Glutamatergic neuron (in vitro differentiated cells): ENCODE results near the gene NASP. TPM values are rescaled to one million over a fixed set of nuclear protein-coding genes. Genes with fewer than 3 reads are reported as not detected.
A peak's percentile ranks its signal among the peaks of the same experiment; 100 is the strongest.

Experiments used
- DNase-seq: peaks from one replicate; pipeline ENCODE4 v3.0.0; 2022
- H3K27ac Mint-ChIP-seq: one replicate; pipeline ENCODE4 v1.8.0; 2020; ENCODE audit warnings: mild to moderate bottlenecking, mixed read lengths, inconsistent platforms; ENCODE audit not compliant: unreplicated experiment
- H3K27me3 Mint-ChIP-seq: one replicate; pipeline ENCODE4 v1.8.0; 2020; ENCODE audit warnings: mild to moderate bottlenecking, moderate library complexity, mixed read lengths, inconsistent platforms; ENCODE audit not compliant: unreplicated experiment
- H3K36me3 Mint-ChIP-seq: one replicate; pipeline ENCODE4 v1.8.0; 2020; ENCODE audit warnings: mild to moderate bottlenecking, mixed read lengths, inconsistent platforms; ENCODE audit not compliant: unreplicated experiment
- H3K4me1 Mint-ChIP-seq: one replicate; pipeline ENCODE4 v1.8.0; 2020; ENCODE audit warnings: mild to moderate bottlenecking, low read depth, mixed read lengths, inconsistent platforms; ENCODE audit not compliant: unreplicated experiment
- H3K4me3 Mint-ChIP-seq: one replicate; pipeline ENCODE4 v1.8.0; 2020; ENCODE audit warnings: mild to moderate bottlenecking, mixed read lengths, inconsistent platforms; ENCODE audit not compliant: unreplicated experiment
- H3K9me3 Mint-ChIP-seq: one replicate; pipeline ENCODE4 v1.8.0; 2020; ENCODE audit warnings: mild to moderate bottlenecking, moderate library complexity, mixed read lengths, inconsistent platforms; ENCODE audit not compliant: unreplicated experiment
- CTCF ChIP-seq: fragments of 200-600 bp; sonication (generic); IDR thresholded peaks from one replicate; pipeline ENCODE4 v1.5.0; 2021; ENCODE audit not compliant: partially characterized antibody, unreplicated experiment
- long read RNA-seq: library from polyadenylated mRNA; unstranded; transcript quantifications from one replicate; pipeline ENCODE4 v2.0.0, GENCODE V29; 2020; ENCODE audit not compliant: unreplicated experiment
- total RNA-seq: library from RNA; stranded (reverse); fragmentation: NEBNext Ultra II Directional; extraction: Animal tissue kit (Norgen Biotek cat#: 25700); gene quantifications from one replicate; pipeline ENCODE4 v1.2.1, GENCODE V29; 2021; ENCODE audit not compliant: unreplicated experiment

NASP gene, protein sequence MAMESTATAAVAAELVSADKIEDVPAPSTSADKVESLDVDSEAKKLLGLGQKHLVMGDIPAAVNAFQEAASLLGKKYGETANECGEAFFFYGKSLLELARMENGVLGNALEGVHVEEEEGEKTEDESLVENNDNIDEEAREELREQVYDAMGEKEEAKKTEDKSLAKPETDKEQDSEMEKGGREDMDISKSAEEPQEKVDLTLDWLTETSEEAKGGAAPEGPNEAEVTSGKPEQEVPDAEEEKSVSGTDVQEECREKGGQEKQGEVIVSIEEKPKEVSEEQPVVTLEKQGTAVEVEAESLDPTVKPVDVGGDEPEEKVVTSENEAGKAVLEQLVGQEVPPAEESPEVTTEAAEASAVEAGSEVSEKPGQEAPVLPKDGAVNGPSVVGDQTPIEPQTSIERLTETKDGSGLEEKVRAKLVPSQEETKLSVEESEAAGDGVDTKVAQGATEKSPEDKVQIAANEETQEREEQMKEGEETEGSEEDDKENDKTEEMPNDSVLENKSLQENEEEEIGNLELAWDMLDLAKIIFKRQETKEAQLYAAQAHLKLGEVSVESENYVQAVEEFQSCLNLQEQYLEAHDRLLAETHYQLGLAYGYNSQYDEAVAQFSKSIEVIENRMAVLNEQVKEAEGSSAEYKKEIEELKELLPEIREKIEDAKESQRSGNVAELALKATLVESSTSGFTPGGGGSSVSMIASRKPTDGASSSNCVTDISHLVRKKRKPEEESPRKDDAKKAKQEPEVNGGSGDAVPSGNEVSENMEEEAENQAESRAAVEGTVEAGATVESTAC
- total RNA-seq: 139 TPM
- long read RNA-seq, transcript NASP-201 (15 exons, 3,207 nt): minor isoform, 8 of 66 reads
- long read RNA-seq, transcript NASP-202 (14 exons, 1,538 nt): major isoform, 38 of 66 reads
- long read RNA-seq, transcript NASP-207 (5 exons, 604 nt): minor isoform, 6 of 66 reads
- long read RNA-seq, partial matches to known transcripts: 3 of 66 reads
- long read RNA-seq, other reads (novel, unspliced or antisense): 10 of 66 reads

DNA sequence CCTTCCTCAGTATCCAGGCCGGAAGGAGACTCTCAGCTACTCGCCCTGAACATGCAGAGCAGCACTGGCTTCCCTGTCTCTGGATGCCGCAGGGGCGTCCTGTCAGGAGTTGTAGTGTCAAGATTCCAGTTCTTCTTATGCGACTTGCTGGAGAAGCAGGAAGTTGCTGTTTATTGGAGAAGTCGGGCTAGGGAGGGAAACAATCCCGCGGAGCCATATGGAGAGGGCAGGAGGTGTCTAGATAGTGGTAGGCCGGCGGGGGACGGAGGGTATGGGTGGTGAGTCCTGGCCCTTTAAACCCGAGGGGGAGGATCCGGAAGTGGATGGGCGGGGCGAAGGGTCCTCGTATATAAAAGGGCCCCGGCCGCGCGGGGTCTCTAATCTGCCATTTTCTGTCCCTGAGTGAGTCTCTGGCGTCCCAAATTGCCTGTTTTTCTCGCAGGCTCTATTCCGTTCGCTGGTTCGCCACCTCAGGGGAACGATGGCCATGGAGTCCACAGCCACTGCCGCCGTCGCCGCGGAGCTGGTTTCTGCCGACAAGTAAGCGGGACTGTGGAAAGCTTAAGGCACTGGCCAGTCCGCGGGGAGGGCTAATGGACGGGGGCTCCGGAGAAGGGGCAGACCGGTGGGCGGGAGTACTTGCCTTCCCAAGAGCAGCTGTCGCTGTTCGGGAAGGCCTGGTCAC lies at the start of gene NASP:
NASP (plus strand) TSS at position 376 of the 685 bp plus-strand sequence; CDS start at position 482, 106 bp downstream.
- peaks cover 8% of the 10 kb centered on the region for H3K4me1 Mint-ChIP-seq
- H3K4me3 Mint-ChIP-seq: peak within 1 kb of the TSS; percentile 100
- H3K27me3 Mint-ChIP-seq: peaks cover 9% of the 10 kb centered on the region
- no peaks in the 10 kb centered on the region for H3K36me3 Mint-ChIP-seq
- peaks cover 11% of the 10 kb centered on the region for H3K9me3 Mint-ChIP-seq
- peak within 1 kb of the TSS; percentile 97 for H3K27ac Mint-ChIP-seq
- DNase-seq: peak; percentile 91
- TF ChIP-seq CTCF: no peak

GRCh38 chr1:45535988-45536766 lies 47.7 kb upstream of the NASP start:
- Mint-ChIP-seq H3K36me3 (peaks cover 4% of the 10 kb centered on the region), H3K9me3 (no peaks in the 10 kb centered on the region), H3K4me3 (no peak overlapping the region), H3K27ac (no peak overlapping the region), H3K4me1 (peaks cover 10% of the 10 kb centered on the region), H3K27me3 (peaks cover 2% of the 10 kb centered on the region)
- no peak for TF ChIP-seq CTCF
- no peak for DNase-seq

DNA sequence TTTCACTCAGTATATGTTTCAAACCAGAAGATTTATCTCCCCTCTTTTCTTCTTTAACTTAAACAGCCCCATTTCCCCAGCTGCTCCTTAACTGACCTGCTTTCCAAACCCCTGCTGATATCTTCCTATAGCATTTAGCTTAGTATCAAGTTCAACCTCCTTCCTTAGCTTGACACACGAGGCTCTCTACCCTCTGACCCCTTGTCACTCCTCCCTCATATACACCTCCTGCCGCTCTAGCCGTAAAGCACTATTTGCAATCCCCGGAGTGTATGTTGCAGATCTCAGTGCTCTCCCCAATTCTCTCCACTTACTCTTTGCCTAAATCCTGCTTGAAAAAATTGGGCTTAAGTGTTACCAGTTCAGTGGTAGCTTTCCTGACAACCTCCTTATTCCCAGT lies 47.0 kb upstream of the NASP start:
- Mint-ChIP-seq H3K27me3 (peaks cover 4% of the 10 kb centered on the region), H3K27ac (peak overlapping the region; percentile 63), H3K4me1 (peaks cover 10% of the 10 kb centered on the region), H3K4me3 (peak overlapping the region; percentile 55), H3K36me3 (peaks cover 2% of the 10 kb centered on the region), H3K9me3 (peaks cover 2% of the 10 kb centered on the region)
- DNase-seq: no peak
- TF ChIP-seq CTCF: no peak

GRCh38 chr1:45541193-45541592 lies 42.6 kb upstream of the NASP start:
- H3K36me3 Mint-ChIP-seq: no peaks in the 10 kb centered on the region
- H3K9me3 Mint-ChIP-seq: peaks cover 6% of the 10 kb centered on the region
- no peak for DNase-seq
- H3K27me3 Mint-ChIP-seq: peaks cover 3% of the 10 kb centered on the region
- no peak overlapping the region for H3K27ac Mint-ChIP-seq
- no peak overlapping the region for H3K4me3 Mint-ChIP-seq
- TF ChIP-seq CTCF: no peak
- H3K4me1 Mint-ChIP-seq: peaks cover 25% of the 10 kb centered on the region
